Stimulated activated CD4-positive, alpha-beta T cell treated with anti-CD3 and anti-CD28 coated beads, Interleukin-15, amount 100 ng/mL, for 1 hour (primary cell): ENCODE data around the gene EIF4EBP3.

Source experiments
- DNase-seq, 2 donors: peaks; one replicate each; pipeline ENCODE4 v3.0.0-alpha.2; 2020; ENCODE audit warnings: low read depth in 1 of 2, low spot score in 1 of 2

Gene EIF4EBP3

DNA sequence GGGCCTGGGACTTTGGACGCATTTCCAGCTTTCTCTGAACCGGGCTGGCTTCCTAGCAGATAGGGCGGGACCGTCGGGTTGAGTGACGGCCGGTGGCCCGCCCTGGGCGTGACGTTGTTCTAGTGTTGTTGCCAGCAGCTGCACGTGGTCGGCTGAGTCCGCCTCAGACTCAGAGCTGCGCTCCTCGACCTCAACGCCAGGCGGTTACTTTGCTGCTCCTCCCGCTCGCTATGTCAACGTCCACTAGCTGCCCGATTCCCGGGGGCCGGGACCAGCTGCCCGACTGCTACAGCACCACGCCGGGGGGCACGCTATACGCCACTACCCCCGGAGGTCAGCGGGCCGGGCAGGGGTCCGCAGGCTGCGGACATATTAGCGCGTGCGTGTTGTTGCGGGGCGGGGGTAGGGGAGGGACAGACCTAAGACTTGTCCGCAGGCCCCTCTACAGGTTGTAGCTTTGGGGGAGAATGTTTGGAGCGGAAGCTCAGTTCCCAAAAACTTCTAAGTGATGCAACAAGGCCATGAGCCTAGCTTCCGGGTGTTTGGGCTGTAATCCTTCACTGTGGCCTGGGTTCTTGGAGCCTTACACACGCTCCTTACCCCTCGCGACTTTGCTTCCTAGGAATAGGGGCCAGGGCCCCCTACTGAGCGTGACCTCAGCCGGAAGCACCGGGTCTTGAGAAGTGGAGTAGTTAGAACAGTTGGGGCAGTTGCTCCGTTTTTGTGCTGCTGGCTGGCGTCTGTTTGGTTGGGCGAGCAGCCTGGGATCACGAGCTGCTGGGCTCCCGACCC is at the start of gene EIF4EBP3:
Gene EIF4EBP3, plus strand, starts transcription at position 155 of the 792 bp plus-strand sequence. Its CDS starts 76 bp downstream, at position 231.
- peak; percentile 72 to 76 for DNase-seq

DNA sequence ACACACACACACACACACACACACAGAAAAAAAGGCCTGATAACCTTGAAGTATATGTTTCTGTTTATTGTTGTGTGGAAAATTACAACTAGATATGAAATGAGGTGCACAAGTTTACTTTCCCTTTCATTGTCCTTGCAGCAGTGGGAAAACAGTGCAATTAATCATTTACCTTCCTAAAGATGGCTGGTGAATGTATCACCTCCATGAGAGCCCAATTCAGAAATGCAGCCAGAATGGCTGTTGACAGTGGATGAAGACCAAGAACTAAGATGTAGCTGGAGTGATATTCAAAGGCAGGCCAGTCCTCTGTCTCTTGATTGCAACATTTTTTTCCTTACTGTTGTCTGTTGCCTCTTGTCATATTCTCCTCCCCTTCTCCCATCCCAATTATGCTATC is 49.6 kb upstream of the EIF4EBP3 start:
- no peak for DNase-seq

DNA sequence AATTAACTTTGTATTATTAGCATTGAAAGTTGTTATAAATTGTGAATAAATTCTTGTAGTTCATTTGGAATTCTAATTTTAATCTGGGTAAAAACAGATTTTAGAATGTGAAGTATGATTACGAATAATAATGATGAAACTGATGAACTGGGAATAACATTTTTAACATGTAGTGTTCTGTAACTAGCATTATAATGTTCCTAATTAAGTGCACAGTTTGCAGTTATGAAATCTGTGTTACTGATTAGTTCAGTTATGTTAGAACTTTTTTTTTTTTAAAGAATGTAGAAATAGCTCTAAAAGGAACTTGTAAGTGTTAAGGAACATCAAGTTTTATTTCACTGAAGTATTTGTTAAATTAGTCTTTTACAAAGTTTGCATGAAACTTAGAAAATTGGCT is 48.9 kb upstream of the EIF4EBP3 start:
- DNase-seq, result no peak

DNA sequence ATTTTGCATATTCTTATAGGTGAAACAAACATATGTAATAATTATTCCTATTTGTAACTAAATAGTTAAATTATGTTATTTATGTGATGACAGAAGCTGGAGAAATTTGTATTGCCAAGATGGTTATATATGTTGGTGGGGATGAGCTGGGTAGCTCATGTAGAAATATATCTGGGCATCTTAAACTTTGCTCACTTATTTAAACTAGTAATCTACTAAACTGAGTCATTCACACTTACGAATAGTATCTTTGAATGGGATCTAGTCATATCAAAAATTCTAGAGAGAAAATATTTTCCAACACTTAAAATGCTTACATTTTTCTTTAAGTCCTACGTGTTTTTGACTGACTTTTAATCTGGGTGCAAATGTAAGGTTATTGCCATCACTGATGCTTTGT is 44.6 kb upstream of the EIF4EBP3 start:
- no peak for DNase-seq

DNA sequence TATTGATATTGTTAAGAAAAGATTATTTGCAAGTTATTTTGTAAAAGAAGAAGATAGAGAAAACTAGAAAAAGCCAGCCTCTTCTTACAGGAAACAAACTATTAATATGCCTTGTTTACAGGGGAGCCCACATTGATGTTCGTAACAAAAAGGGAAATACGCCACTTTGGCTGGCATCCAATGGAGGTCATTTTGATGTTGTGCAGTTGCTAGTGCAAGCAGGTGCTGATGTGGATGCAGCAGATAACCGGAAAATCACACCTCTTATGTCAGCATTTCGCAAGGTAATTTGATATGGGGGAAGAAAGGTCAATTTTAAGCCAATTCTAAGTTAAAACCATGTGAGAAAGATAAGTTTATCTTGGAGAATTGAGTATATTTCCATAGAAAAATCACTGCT is 37.6 kb upstream of the EIF4EBP3 start:
- DNase-seq, result no peak

DNA sequence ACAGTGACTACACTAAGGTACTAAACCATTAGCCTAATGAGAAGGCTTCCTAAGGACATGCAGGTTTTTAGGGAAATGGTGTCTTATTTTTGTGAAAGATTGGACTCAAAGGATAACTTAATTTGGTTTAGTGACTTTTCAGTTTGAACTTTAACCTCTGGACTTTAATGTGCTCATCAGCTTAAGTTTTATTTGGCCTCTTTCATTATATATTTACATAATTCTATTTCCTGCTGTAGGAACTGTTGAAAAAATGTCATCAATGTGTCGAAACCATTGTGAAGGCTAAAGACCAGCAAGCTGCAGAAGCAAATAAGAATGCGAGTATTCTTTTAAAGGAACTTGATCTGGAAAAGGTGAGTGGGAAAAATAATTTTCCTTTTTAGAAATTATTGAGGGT is 34.3 kb upstream of the EIF4EBP3 start:
- DNase-seq, result no peak

DNA sequence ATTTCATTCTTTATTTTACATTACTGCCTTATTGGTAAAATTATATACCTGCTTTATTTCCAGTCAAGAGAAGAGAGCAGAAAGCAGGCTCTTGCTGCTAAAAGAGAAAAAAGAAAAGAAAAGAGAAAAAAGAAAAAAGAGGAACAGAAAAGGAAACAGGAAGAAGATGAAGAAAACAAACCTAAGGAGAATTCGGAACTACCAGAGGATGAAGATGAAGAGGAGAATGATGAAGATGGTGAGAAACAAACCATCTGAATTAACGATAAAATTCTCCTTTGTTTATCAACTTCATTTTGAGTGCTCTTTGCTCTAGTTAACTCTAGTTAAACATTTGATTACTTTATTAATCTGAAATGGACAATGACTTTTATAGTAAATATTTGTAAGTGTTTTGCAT is 23.5 kb upstream of the EIF4EBP3 start:
- no peak for DNase-seq

DNA sequence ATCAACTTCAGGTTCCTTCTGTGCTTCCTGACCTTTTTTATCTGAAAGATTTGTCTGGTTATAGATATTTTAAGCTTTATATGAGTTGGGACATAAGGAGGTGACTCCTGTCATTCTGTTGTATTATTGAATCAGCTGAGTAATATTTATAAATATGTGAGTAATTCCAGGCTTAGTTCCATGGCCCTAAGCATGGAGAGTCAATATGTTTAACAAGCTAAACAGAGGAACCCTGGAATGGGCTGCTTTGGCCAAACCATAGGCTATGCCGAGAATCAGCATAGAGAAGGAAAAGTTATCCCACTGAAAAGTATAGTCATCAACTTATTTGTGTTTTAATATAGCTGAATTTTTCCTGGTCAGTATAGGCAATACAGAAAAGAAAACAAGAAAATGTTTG is 7.2 kb upstream of the EIF4EBP3 start:
- DNase-seq, result no peak

DNA sequence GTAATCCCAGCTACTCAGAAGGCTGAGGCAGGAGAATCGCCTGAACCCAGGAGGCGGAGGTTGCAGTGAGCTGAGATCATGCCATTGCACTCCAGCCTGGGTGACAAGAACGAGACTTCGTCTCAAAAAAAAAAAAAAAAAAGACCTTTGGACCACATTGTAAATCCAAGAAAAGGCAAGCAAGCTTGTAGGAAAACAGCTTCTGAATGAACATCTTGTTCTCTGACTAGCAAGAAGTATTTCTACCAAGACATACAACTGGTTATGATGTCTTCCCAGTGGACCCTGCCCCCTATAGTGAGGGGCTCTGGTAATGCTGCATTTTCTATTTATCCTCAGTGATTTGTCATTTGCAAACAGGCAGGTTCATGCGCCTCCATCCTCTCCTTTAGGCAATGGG is 4.5 kb upstream of the EIF4EBP3 start:
- no peak for DNase-seq

DNA sequence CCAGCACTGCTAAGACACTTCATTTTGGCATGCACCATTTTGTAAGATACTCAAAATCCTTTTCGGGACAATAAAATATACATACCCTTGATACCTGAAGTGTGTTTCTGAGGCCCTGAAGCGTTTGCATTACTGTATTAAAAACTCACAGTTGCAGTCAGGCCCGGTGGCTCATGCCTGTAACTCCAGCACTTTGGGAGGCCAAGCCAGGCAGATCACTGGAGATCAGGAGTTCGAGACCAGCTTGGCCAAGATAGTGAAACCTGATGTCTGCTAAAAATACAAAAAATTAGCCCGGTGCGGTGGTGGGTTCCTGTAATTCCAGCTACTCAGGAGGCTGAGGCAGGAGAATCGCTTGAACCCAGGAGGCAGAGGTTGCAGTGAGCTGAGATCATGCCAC is 2.5 kb upstream of the EIF4EBP3 start:
- DNase-seq, result no peak

DNA sequence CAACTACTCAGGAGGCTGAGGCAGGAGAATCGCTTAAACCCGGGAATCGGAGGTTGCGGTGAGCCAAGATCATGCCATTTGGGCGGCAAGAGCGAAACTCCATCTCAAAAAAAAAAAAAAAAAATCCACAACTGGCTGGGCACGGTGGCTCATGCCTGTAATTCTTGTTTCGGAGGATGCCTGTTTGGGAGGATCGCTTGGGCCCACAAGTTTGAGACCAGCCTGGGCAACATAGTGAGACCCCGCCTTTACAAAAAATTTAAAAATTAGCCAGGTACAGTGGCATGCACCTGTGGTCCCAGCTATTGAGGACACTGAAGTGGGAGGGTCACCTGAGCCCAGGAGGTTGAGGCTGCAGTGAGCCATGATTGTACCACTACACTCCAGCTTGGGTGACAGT is 1.9 kb upstream of the EIF4EBP3 start:
- no peak for DNase-seq

DNA sequence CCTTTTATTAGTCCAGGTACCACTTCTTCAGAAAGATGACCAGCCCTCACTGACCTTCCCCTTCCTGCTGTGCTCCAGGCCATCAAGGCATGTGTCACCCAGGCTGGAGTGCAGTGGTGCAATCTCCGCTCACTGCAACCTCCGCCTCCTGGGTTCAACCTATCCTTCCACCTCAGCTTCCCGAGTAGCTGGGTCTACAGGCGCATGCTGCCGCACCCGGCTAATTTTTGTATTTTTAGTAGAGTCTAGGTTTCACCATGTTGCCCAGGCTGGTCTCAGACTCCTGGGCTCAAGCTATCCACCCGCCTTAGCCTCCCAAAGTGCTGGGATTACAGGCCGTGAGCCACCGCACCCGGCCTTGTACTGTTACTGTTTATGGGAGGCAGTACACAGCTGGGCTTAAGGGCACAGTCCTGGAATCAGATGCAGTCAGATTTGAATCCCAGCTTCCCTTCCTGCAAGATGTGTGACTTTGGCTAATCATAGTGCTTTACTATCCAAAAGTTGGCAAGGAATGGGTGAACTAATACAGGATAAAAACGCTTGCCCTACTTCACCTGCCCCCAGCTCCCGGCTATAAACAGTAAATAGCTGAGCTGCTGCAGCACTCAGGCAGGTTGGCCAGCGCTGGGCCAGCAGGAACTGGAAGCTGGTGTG is 483 bp upstream of the EIF4EBP3 start:
- no peak for DNase-seq

DNA sequence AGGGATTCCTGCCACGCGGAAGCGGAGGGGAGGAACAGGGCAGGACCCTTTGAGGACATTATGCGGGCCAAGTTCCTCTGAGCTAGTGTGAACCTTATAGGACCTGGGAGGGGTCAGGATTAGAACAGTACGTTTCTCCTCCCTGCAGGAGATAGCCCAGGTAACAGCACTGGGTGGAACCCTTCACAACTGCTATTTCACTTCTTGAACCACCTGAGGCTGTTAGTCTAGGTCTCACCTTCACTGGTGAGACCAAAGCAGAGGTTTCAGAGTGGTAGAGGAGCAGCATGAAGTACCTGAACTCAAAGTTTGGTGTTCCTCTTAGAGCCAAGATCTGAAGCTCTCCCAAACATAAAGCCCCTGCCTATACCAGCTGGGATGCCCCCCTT is 832 bp downstream of the EIF4EBP3 start:
- DNase-seq, result no peak

DNA sequence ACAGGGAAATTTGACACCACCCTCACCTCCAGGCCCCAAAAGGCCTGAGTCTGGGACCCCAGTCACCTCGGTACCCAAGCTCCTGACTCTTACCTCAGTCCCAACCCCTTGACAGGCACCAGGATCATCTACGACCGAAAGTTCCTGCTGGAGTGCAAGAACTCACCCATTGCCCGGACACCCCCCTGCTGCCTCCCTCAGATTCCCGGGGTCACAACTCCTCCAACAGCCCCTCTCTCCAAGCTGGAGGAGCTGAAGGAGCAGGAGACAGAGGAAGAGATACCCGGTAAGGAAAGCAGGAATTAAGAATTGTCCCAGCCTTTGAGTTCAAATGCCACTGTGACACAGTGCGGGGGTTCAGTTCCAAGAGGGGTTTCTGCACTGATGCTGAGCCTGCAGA is 1.3 kb downstream of the EIF4EBP3 start:
- DNase-seq, result no peak

DNA sequence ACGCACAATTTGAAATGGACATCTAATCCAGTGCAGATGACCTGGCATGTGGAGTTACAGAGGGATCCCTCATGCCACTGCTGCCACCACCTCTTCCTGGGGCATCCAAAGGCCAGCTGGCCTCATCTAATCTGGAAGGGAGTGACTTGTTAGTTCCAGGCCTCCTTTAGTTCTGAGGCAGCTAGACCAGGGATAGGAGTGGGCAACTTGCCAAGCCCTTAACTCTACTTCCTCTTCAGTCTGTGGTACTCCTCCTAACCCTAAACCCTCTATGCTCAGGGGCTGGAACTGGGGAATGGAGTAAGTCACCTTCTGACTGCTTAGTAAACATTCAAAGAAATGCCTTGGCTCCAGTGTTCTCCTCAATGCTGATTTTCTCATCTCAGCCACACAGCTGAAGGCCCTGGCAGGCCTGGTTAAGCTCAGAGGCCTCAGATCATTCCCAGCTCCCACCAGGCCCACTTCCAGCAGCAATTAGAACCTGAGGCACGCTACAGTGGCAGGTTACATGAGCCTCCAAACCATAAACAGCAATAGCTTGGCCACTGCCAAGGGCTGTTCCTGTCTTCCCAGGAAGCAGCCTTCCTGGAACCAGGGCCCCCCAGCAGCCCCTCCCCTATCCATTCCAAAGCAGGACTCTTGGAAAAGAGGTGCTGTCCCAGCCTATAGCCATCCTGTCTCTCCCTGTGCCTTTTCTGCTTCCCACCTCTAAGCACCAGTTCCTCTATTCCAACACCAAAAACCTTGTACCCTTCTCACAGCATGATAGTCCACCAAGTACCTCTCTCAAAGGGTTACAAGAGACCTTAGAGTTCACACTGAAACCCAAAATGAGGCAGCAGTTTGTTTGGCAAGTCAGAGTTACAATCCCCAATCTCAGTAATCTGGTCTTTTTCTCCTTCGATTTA is 2.0 kb downstream of the EIF4EBP3 start:
- DNase-seq, result no peak

DNA sequence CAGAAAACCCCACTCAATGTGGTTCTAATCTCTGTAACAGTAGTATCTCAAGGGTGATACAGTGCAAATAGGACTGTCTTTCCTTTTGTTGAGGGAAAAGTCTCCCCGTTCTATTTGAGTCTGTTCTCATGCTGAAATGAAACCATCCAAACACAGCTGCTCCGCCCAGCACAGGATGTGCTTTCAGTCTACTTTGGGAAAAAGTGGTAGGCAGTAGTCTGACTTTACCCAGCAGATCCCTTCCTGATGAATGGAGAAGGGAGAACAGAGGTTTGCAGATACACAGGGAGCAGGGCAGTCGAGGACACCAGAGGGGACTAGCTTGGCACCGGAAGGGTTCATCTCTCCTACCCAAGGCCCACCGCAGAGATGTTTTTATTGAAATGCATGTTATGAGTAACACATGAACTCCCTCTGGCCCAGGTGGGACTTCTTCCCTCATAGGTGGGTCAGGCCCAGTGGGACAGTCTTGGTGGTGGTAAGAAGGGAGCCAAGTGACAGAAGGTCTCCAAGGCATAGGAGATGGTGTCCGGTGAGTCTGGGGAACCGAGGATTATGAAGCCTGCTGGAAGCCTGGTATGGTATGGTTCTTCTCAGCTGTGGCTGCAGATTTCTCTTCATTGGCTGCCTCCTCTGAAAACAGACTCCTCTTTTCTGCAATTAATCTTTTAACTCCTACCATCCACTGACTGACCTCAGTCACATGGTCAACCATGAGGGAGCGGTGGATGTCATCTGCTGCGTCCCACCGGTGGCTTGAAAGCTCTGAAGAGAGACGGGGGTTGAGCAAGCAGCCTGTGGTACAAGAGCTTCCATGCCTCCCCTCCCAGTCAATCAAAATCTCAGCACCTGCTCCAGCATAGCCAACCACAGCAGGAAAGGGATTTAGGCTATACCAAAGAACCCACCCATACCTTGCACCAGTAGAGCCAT is 3.0 kb downstream of the EIF4EBP3 start:
- no peak for DNase-seq

DNA sequence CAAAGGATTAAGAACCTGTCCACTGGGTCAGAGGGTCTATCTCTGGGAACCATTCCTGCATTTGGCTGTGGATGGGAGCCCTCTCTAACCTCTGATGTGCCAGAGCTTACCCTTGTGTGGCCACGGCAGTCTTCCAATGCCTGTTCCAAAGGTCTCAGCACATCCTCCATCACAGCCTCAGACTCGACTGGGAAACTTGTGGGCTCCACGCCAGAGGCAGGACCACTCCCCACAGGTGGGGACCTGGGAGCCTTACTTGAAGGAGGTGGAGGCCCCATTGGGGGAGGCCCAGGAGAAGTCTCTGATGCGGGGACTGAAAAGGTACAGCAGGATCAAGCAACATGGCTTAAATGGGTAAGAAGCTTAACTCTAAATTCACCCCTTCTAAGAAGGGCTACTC is 4.4 kb downstream of the EIF4EBP3 start:
- DNase-seq, result no peak

DNA sequence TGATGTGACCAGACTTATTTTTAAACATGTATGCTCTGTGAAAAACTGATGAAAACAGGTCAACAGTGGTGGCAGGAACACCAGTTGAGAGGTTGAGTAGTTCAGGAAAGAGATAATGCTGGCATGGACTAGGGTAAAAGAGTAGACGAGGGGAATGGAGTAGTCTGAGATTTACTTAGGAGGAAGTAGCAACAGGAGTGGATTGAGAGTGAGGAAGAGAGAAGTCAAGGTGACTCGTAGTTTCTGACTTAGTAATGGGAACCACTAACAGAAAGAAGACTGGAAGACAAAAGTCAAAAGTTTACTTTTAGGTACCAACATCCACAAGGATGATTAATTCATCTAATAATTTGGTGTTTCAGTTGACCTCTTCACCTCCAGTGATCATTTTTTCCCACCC is 6.2 kb downstream of the EIF4EBP3 start:
- no peak for DNase-seq

DNA sequence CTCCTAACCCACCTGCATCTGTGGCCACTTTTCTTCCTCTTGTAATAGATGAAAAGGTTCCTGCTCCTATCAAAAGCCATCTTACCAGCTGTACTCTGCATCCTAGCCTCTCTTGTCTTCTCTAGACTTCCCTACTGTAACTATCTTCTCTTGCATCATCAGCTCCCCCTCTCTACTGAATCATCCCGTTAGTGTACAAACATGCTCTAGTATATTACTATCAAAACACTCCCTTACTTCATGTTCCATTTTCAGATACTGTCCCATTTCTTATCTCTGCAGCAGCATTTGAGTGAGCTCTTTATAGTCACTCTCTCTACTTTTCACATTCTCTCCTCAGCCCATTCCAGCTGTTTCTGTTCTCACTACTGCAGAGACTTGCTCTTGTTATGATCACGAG is 7.0 kb downstream of the EIF4EBP3 start:
- DNase-seq, result no peak

DNA sequence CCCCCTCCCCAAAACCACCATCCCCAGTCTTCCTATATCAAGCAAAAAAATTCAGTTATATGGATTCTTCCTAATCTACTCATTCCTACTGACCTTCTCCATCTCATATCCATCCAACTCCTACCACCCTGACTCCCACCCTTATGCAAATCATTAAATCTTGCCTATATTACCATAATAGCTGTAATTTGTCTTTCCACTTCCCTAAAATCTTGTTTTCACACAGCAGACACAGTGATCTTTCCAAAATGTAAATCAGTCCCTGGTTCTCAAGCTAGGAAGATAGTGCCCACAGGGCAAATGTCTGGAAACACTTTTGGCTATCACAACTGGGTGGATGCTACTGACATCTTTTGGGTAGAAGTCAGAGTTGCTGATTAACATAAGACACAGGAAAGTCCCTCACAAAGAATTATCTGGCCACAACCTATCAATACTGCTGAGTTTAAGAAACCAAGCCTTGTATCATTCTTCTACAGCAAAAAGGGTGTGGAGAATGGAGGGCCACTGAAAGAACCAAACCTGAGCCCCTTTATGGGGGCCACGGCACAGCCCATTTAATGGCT is 8.4 kb downstream of the EIF4EBP3 start:
- DNase-seq, result no peak
